Motor neuron (in vitro differentiated cells): Measurements from ENCODE around the gene NR2F1-AS1. TPM values are rescaled to one million over a fixed set of nuclear protein-coding genes. Genes with fewer than 3 reads are reported as not detected.

Source experiments
- ATAC-seq, 8 experiments: fragments of 200-7000 bp; cut with Tn5 transposase; replicated peaks in 6 of 8; 2 replicates each; pipeline ENCODE4 v1.8.0; 2021; ENCODE audit warnings: mild to moderate bottlenecking in 8 of 8, moderate library complexity in 8 of 8
- H3K27ac ChIP-seq, 2 donors: fragments of 250-450 bp; sonication (Bioruptor Pico); 2 replicates each; pipeline ENCODE4 v1.9.0; 2021; ENCODE audit warnings: antibody characterized with exemption in 2 of 2, mild to moderate bottlenecking in 2 of 2, moderate library complexity in 1 of 2
- H3K4me1 ChIP-seq, 2 donors: fragments of 250-450 bp; sonication (Bioruptor Pico); replicated peaks in 1 of 2; 2 replicates each; pipeline ENCODE4 v1.6.1; 2021; ENCODE audit warnings: antibody characterized with exemption in 2 of 2, mild to moderate bottlenecking in 2 of 2, moderate library complexity in 1 of 2
- H3K4me3 ChIP-seq, 5 donors: fragments of 250-450 bp; sonication (Bioruptor Pico); 2 replicates each; pipeline ENCODE4 v1.9.0; 2021; ENCODE audit warnings: antibody characterized with exemption in 5 of 5, mild to moderate bottlenecking in 5 of 5, moderate library complexity in 4 of 5
- WGBS, 10 experiments: fragments of 450-650 bp; shearing (Covaris generic); methylation state at CpG; one replicate each; pipeline ENCODE4 v1.0.0; 2022; 5-methylcytosine and 5-hydroxymethylcytosine counted together
- in situ Hi-C, 9 experiments: fragments of 400-800 bp; cut with MboI; loops; one replicate each; pipeline ENCODE4 v1.15.0; 2021; ENCODE audit warnings: low sequenced_read_pairs in 9 of 9, low pct_unique_long_range_greater_than_20kb in 2 of 9; ENCODE audit not compliant: unreplicated experiment in 9 of 9
- total RNA-seq, 8 experiments: library from RNA; unstranded; fragments of 300-600 nt; gene quantifications; 2 replicates each; pipeline versions ENCODE4 v1.2.3 to v1.2.4, GENCODE V29; 2022

Gene NR2F1-AS1
- total RNA-seq, 8 experiments from 2014 or later = 2.7 to 62.0 (median 51.1) TPM

DNA sequence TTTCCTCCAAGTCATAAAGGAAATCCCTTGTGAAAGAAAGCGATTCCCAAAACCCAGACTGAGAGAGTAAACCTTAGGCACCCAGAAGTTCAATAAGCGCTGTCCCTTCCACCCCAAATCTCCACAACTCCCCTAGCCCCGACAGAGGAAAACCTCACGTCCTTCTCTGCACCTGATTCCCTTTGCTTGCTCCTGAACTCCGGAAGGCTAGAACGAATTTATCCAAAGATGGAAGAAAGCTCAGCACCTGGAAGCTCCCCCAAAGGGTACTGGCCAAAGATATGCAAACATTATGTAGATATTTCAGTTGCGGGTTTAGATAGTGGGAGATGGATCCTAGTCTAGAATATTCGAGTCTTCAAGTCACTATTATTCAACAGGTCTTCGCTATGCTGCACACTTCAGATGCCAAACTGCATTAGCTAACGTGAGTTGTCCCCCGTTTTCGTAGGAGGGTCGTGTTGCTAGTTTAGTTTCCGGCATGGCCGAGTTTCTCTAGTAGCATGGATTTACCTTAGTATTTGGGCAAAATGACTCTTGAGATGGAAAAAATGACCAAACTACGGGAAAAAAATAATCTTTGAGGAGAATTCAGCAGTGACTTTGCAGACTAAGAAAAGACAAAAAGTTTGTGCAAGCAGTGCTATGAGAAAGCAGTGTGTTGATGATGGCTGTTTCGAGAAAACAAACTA, 29.7 kb upstream of the NR2F1-AS1 start:
- ATAC-seq = no peak
- H3K4me3 ChIP-seq = no peak overlapping the region
- in situ Hi-C loops = loop anchor here (10.0 to 25.0 kb wide), 6 partner anchors 177 to 1252 kb away; no protein-coding TSS in a partner anchor
- WGBS, 10 experiments = 7 to 47% (median 32%) methylated on average over 1 to 17 of the region's 17 CpGs
- H3K4me1 ChIP-seq = peaks cover 34 to 59% of the 10 kb centered on the region in 2 donors
- no peak overlapping the region for H3K27ac ChIP-seq

DNA sequence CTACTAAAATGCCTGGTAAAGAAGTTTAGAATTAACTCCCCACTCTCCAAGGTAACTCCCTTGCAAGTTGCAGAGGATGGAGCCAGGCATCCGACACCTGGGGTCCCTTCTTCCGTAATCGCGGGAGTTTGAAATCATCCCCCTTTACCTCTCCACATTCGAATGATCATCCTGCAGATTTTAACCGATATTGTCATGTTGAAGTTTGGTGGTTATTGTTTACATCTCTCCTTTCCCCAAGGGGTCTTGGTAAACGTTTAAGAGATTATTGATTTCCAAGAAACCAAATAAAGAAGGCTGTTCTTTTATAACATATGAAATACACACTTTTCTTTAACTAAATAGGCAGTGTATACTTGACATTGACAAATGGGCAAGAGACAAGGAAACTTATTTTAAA, 28.7 kb upstream of the NR2F1-AS1 start:
- 0 to 65% (median 27%) methylated on average over 1 to 7 of the region's 7 CpGs for WGBS, 10 experiments
- Histone ChIP-seq H3K4me3 (no peak overlapping the region), H3K27ac (no peak overlapping the region), H3K4me1 (peaks cover 43 to 61% of the 10 kb centered on the region in 2 donors)
- in situ Hi-C loops = loop anchor here (10.0 to 25.0 kb wide), 6 partner anchors 178 to 1253 kb away; no protein-coding TSS in a partner anchor
- no peak for ATAC-seq

DNA sequence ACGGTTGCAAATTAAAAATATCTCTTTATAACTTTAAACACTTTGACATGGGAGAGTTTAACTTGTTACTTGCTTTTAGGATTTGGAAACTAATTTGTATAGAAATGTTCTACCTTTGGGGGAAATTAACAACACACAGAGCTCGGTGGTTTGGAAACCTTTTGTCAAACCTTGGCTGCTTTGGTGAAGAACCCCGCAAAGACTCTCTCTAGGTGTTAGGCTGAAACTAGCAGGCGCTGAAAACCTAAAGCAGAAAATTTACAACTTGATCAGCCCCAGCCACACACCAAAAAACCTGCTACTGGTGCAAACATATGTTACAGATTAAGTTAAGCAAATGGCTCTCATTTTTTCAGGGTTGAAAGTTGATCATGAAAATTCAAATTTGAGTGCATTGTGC, 27.8 kb upstream of the NR2F1-AS1 start:
- in situ Hi-C loops = loop anchor here in 8 of 9 experiments (25.0 kb wide), 5 partner anchors 178 to 1253 kb away; no protein-coding TSS in a partner anchor
- no peak overlapping the region for H3K4me3 ChIP-seq
- H3K4me1 ChIP-seq = peaks cover 46 to 57% of the 10 kb centered on the region in 2 donors
- WGBS, 10 experiments = 0 to 72% (median 35%) methylated on average over 1 to 4 of the region's 4 CpGs; no CpG with 5 or more reads in 2 of the 10 experiments
- no peak for ATAC-seq
- no peak overlapping the region for H3K27ac ChIP-seq

DNA sequence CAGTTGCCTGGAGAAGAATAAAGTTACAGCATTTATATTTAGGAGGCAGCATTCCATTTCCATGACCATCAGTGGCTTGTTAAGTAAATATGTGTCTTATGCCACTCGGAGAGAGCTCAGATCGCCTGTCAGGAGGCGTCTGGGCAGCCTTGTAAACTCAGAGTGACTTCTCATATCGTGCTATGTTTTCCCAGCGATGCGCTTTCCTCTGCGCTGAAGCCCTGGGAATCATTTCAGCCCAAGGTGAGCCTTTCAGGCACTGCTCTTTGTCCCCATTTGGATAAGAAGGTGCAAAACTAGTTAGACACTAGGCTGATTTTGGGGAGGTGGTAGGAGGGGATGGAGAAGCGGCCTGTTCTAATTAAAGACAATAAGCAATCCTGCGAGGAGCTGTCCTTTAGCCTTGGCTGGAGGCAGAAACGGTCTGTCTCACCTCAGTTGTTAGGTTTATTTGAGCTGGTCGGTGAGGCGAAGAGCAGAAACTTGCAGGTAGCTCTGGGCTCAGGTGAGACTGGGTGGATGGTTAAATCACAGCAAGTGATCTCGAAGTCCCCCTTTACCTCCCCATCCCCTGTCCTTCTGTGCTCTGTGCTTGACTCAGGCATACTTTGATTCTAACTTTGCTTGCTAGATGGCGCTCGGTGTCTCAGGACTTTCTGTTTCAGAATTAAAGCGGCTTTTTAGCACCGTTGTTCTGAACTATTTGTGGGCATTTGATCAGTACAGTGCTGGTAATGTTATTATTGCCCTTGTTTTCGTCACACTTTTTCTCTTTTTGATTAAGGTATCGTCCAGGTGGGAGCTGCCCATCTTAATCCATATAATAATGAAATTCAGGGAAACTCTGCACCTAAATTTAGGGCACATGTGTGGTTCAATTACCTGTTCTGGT, 26.6 kb upstream of the NR2F1-AS1 start:
- 0 to 23% (median 9%) methylated on average over 2 to 17 of the region's 19 CpGs for WGBS, 10 experiments
- ATAC-seq = peak; percentile 26 to 90 (median 58)
- H3K4me1 ChIP-seq = peaks cover 57 to 58% of the 10 kb centered on the region in 2 donors
- H3K4me3 ChIP-seq = peak overlapping the region; percentile 9 to 31 (median 12)
- in situ Hi-C loops = loop anchor here in 8 of 9 experiments (25.0 kb wide), 5 partner anchors 180 to 1255 kb away; no protein-coding TSS in a partner anchor
- no peak overlapping the region for H3K27ac ChIP-seq

DNA sequence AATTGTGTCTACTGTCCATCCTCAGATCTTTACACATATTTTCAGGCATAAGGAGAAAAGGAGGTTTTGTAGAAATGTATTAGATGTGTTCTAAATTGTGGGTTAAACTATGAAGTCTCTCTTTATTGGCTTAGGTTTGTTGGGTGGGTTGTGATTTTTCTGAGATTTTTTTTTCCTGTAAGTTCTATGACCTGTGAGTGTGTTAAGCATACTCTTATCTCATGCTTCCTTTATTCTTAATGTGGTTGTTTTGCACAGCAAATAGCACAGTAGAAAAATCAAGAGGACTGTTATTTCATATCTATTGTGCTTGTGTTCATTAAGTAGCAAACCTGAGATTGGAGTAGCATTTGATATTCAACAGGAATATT, 25.3 kb upstream of the NR2F1-AS1 start:
- ATAC-seq = no peak
- H3K4me1 ChIP-seq = peaks cover 60 to 67% of the 10 kb centered on the region in 2 donors
- in situ Hi-C loops = loop anchor here in 8 of 9 experiments (25.0 kb wide), 5 partner anchors 181 to 1256 kb away; no protein-coding TSS in a partner anchor
- no peak overlapping the region for H3K4me3 ChIP-seq
- no peak overlapping the region for H3K27ac ChIP-seq

DNA sequence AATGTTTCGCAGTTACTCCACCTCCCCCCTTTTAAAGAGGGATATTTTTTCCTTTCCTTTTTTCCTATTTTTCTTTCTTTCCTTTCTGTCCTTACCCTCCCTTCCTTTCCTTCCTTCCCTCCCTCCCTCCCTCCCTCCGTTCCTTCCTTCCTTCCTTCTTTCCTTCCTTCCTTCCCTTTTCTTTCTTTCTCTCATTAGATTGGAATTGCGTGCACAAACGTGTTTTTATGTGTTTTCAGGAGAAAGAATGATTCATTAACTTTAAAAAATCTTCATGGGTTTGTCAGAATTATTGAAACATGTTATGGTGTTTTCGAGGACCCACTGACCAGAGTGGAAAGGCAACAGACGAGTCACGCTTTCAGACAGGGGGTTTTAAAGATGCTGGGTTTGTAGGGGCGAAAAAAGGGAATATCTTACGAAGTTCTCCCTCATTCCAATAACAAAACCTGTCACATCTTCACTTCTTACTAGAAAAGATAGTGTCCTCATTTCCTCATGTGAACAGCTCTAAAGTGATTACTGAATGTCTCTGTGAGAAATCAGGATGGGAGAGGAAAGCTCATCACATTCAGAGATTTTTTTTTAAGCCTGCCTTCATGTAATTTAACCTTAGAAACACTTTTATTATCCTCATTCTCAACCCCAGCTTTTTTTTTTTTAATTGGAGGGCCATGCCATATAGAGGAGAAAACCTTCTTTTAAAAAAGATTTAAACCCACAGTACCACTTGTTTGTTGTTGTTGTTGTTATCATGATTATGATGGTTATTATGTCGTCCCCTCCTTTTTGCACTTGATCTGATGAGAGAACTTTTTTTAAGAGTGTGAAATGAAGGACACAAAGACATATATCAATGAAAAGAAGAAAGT, 23.9 kb upstream of the NR2F1-AS1 start:
- in situ Hi-C loops = loop anchor here in 8 of 9 experiments (25.0 kb wide), 5 partner anchors 182 to 1257 kb away; no protein-coding TSS in a partner anchor
- peak overlapping the region; percentile 78 to 88 for H3K27ac ChIP-seq
- WGBS, 10 experiments = 5 to 82% (median 34%) methylated on average over 3 to 8 of the region's 10 CpGs; no CpG with 5 or more reads in 1 of the 10 experiments
- peaks cover 71 to 81% of the 10 kb centered on the region in 2 donors for H3K4me1 ChIP-seq
- no peak for ATAC-seq
- peak overlapping the region; percentile 34 to 48 (median 44) for H3K4me3 ChIP-seq

DNA sequence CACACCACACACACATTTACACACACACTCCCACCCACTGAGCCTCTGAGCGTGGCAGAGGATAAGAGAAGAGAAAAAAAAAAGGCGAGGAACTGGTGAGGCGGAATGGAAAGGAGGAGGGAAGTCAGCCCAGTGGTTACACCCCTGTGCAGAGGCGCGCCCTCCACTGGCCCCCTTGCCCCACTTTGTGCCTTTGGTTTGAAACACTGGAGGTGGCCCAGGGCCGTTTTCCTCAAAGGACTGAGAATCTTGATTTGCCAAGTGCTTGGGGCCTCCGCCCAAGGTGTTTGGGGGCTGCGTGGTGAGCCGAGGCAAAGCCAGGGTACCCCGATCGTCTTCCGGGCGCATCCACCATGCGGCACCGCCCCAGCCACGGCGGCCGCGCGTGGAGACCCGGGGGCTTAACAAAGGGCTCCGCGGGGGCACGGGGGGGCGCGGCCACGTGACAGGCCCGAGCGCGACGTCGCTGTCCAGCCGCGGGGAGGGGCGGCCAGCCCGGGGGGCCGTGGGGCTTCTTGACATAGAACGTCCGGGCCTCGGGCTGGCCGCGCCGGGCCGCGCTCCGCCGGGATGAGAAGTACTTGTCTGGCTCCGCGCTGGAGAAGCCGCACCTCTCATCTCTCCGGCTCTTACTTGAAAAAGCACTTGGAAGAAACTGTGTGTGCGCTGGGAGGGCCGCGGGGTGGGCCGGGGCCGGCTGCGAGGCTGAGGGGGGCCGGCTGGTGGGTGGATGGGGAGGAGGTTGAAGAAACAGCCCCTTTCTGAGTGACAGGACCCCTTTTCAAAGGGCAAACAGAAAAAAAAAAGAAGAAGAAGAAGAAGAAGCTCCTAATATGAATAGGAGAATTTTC, 23.0 kb upstream of the NR2F1-AS1 start:
- Histone ChIP-seq H3K4me3 (peak overlapping the region; percentile 34 to 48 (median 44)), H3K4me1 (peaks cover 72 to 89% of the 10 kb centered on the region in 2 donors), H3K27ac (peak overlapping the region; percentile 78 to 88)
- WGBS, 10 experiments = 0 to 100% (median 92%) methylated on average over 1 to 2 of the region's 58 CpGs; no CpG with 5 or more reads in 6 of the 10 experiments
- peak in 5 of 8 experiments; percentile 26 to 67 (median 62) for ATAC-seq
- in situ Hi-C loops = loop anchor here in 8 of 9 experiments (25.0 kb wide), 5 partner anchors 183 to 1258 kb away; no protein-coding TSS in a partner anchor

DNA sequence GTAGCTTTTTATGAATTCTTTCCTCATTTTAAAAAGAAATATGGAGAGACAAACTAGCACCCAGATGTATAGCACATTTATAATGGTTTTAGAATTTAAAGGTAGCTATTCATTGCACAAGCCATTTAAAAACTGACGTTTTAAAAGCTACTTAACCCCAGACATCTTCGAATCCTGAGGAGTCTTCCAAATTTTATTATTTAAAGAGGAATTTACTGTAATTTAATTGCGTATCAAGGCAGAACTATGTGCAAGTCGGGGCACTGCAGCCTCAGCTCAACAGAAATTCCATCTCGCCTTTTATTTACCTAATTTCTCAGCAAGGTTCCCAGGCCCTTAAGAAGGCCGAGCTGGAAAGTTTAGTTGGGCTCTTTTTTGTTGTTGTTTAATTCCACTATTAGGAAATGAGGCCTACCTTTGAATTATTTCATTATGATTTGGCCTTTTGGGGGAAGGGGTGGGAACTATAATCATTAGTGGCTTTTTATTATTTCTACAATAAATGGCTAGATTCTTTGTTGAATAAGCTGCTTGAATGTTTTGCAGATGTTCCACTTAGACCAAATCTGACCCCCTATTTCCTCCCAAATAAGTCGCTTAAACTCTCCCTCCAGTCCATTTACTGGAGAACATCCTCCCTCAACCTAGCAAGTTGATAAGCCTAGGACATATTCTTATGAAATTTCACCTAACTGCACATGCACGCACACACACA, 22.2 kb upstream of the NR2F1-AS1 start:
- no peak for ATAC-seq
- in situ Hi-C loops = loop anchor here in 8 of 9 experiments (25.0 kb wide), 5 partner anchors 184 to 1259 kb away; no protein-coding TSS in a partner anchor
- Histone ChIP-seq H3K4me3 (peak overlapping the region in 4 of 5 donors; percentile 42 to 48 (median 44)), H3K27ac (peak overlapping the region; percentile 78 to 88), H3K4me1 (peaks cover 76 to 89% of the 10 kb centered on the region in 2 donors)
- 4 to 95% (median 50%) methylated on average over 3 to 8 of the region's 8 CpGs for WGBS, 10 experiments

DNA sequence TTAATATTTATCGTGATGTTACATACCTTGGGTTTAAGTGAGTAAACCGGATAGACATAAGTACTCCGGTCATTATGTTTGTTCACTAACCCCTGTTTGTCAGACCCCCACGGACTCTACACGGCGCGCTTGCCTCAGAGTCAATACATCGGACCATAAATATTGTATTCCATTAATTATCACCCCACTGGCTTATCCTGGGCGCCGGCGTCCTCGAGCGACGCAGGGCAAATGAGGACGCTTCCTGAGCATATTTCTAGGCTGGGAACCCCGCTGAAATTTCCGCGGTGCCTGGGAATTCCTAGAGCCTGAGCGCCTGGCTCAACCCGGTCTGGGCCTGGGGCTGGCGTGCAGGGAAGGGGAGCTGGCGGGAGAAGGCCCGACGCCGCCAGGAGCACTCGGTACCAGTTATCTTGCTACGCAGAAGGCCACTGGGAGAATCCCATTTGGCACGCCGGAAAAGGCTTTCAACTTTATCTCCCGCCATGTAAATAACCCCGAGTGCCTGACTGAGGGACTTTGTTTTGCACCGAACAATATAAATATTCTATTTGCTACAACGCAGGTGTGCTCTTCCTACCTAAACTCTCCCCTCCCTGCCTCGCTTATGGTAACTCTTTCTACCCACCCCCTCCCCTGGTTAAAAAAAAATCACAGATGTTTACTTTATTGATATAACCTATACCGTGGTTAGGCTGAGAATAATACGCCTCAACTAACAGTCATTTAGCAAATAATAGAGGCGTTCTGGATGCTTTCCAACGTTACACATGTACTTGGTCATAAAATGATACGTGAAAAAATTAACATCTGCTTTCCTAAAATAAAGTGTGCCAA, 21.4 kb upstream of the NR2F1-AS1 start:
- Histone ChIP-seq H3K27ac (peak overlapping the region; percentile 78 to 81), H3K4me3 (peak overlapping the region; percentile 23 to 48 (median 27)), H3K4me1 (peaks cover 78 to 89% of the 10 kb centered on the region in 2 donors)
- ATAC-seq = peak in 4 of 8 experiments; percentile 1 to 18 (median 6)
- 0 to 79% (median 38%) methylated on average over 1 to 23 of the region's 39 CpGs; no CpG with 5 or more reads in 1 of the 10 experiments for WGBS, 10 experiments
- in situ Hi-C loops = loop anchor here in 8 of 9 experiments (25.0 kb wide), 5 partner anchors 185 to 1260 kb away; no protein-coding TSS in a partner anchor

DNA sequence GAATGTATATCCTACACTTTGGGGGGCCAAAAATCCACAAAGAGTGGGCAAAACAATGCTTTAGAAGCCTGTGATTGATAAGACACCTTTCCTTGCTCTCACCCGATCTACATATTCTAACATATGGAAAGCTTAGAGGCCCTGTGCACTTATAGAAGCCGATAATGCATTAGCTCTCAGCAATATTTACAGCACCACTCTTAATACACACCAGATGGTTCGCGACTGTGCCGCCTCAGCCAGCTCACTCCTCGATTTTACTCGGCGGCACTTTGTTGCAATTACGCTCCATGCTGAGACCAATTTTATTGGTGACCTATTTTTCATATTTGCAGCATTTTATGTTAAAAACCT, 20.8 kb upstream of the NR2F1-AS1 start:
- ATAC-seq = peak in 3 of 8 experiments; percentile 5 to 27 (median 9)
- Histone ChIP-seq H3K4me3 (peak overlapping the region; percentile 23 to 48 (median 27)), H3K4me1 (peaks cover 75 to 84% of the 10 kb centered on the region in 2 donors), H3K27ac (peak overlapping the region; percentile 78 to 81)
- WGBS, 10 experiments = 0 to 49% (median 12%) methylated on average over 2 to 8 of the region's 9 CpGs
- in situ Hi-C loops = loop anchor here in 8 of 9 experiments (25.0 kb wide), 5 partner anchors 186 to 1261 kb away; no protein-coding TSS in a partner anchor
